RCC 7860 (cell line): Measurements from ENCODE around the gene AHNAK2.
"Not testable (repeated sequence)": the region's sequence is repeated elsewhere in the genome, so short reads cannot be mapped to it uniquely, and the experiment has no call there.

Source experiments
- DNase-seq: peaks from one replicate; pipeline ENCODE4 v3.0.0-alpha.2; 2015; ENCODE audit warnings: low spot score
- FAIRE-seq: peaks from 2 replicates; lab custom pipeline; 2012; peaks lifted over from hg19 to GRCh38; lab: Jason Lieb, UNC

The AHNAK2 gene

DNA sequence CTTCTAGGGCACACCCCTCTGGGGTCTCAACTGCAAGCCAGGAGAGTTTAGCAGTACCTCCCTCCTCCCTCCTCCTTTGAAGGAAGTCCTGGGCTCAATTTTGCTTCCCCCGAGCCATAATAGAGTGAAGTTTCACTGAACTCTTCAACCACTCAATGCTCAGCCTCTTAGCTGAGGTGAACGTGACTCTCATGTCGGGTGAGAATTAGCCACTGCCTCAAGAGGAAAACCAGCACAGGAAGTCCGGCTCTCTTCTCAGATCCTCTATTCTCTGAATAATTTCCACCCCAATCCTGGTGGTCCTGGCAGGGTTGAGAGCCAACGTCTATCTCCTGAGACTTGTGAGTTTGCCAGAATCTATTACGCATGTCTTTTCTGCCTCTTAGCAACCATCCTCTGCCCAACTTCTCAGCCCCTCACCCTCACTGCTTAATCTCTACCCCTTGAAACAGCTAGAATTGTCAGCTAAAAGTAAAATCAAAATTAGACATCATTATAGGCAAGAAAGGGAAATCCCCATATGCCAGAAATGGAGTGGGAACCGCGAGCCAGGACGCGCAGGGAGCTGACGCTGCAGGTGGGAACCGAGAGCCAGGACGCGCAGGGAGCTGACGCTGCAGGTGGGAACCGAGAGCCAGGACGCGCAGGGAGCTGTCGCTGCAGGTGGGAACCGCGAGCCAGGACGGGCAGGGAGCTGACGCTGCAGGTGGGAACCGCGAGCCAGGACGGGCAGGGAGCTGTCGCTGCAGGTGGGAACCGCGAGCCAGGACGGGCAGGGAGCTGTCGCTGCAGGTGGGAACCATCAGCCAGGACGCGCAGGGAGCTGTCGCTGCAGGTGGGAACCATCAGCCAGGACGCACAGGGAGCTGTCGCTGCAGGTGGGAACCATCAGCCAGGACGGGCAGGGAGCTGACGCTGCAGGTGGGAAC lies 73.3 kb downstream of the AHNAK2 start:
- DNase-seq, FAIRE-seq: not testable (repeated sequence)

DNA sequence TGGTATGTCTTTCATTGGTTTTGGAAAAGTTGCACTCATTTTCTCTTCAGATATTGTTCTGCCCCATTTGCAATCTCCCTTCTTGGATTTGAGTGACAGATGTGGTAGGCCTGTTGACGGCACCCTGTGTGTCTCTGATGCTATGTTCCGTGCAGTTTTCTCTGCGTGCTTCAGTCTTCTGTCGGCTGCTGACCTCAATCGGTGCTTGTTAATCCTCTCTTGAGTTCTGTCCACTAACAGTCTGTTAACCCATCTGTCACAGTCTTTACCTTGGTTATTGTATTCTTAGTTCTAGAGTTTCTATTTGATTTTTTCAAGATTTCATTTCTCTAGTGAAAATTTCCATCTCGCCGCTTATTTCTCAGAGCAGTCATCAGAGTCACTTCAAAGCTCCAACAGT lies 74.2 kb downstream of the AHNAK2 start:
- FAIRE-seq = no peak

DNA sequence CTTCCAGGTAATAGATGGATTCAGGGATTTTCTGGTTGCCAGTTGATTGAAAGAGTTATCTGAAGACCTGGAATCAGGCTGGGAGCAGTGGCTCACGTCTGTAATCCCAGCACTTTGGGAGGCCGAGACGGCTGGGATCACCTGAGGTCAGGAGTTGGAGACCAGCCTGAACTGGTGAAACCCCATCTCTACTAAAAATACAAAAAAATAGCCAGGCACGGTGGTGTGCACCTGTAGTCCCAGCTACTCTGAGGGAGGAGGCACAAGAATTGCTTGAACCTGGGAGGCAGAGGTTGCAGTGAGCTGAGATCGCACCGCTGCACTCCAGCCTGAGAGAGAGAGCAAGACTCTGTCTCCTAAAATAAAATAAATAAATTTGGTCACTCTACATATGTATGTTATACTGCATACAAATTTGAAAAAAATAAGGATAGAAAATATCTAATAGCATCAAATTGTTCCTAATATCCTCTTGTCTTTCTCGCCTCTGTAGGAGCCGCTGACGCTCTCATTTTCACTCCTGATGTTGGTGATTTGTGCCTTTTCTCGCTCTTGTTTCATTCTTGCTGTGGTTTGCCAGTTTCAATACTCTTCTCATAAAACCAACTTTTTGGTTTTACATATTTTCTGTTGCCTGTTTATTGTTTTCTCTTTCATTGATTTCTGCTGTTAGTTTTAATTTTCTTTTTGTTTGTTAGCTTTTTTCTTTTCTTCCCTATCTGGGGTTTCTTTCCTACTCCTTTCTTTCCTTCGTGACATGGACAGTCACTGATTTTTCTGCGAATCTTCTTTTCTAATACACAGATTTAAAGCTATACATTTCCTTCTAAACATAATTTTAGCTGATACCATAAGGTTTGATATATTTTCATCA lies 77.3 kb downstream of the AHNAK2 start:
- FAIRE-seq (no peak), DNase-seq (no peak)

More for the DNA sequence above, 74.2 kb downstream of the AHNAK2 start:
- DNase-seq = no peak

DNA sequence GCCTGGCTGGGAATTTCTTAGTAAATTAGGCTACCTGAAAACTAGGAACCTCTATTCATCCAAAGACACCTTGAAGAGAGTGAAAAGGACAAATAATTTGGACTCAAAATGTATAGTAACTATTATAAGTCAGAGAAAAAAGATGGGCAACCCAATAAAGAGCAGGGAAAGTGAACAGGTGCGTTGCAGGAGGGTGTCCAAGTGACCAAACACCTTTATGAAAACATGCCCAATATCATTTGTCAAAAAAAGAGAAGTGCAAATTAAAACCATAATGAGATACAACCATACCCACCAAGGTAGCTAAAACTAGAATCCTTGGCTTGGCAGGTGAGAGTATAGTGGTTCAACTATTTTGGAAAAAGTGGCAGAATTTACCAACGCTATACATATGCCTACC lies 78.4 kb downstream of the AHNAK2 start:
- DNase-seq = no peak
- no peak for FAIRE-seq

DNA sequence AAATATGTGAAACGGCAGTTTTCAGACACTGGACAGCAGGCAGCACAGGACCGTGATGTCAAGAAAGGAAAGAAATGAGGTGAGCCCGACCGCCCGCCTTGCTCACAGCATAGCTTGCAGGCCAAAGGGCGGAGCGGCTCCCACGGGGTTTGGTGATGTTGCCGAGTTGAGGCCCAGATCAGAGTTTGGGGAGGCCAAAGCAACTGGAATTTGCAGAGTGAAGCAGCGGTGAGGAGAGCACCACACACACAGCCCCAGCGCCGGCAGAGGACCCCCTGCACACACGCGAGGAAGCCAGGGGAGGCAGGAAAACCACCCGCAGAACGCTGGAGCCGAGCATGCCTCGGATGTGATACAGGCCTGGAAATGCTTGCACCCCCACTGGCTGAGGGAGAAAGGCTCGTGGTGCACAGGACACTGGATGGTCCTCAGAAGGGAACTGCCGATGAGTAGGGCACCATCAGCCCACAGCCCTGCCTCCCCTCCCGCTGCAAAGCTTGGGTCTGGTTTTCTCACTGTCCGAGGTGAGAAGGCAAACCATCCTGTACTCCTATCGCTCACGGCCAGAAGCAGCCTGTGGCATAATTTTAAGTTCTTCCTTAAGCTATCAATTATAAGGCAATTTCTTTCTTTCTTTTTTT lies 79.2 kb downstream of the AHNAK2 start:
- FAIRE-seq (no peak), DNase-seq (no peak)

GRCh38 chr14:104898195-104898558 lies 80.0 kb downstream of the AHNAK2 start:
- DNase-seq (no peak), FAIRE-seq (no peak)

DNA sequence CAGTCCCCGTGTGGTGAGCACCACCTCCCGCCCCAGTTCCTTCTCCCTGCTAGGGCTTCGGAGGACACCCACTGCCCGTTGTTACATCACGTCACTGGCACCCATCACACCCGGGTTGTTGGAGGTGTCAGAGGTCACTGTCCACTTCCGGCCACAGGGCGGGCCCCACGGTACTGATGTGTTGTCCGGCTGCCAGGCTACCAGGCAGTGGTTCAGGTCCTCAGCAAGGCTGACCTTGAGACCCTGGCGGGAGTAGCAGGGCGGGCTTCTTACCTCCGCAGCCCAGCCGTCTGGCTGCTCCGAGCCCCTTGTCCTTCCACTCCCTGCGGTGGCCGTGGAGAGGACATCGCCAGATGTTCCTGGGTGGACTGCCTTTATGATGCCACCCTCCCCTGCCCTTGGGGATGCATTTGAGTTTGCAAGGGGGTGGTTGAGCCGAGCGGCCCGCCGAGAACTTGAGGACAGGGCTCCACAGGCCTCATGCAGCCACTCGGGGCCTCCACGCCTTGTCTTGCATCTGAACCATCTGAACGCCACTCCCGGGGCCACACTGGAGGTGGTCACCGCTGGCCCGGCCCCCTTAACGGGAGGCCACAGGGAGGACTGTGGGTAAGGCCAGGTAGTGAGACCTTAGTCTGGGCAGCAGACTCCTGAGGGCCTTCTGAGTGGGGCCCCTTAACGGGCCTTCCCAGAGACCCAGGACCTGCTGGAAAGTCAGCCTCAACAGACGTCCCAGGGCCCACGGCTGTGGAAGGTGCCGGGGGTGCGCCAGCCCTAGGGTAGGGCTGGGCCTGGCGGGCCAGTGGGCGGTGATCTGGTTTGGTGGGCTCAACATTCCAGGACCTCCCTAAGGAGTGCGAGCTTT lies 80.6 kb downstream of the AHNAK2 start:
- no peak for FAIRE-seq

GRCh38 chr14:104895786-104896661 lies 82.2 kb downstream of the AHNAK2 start:
- no peak for DNase-seq
- no peak for FAIRE-seq

More for the DNA sequence above, 80.6 kb downstream of the AHNAK2 start:
- DNase-seq = no peak

DNA sequence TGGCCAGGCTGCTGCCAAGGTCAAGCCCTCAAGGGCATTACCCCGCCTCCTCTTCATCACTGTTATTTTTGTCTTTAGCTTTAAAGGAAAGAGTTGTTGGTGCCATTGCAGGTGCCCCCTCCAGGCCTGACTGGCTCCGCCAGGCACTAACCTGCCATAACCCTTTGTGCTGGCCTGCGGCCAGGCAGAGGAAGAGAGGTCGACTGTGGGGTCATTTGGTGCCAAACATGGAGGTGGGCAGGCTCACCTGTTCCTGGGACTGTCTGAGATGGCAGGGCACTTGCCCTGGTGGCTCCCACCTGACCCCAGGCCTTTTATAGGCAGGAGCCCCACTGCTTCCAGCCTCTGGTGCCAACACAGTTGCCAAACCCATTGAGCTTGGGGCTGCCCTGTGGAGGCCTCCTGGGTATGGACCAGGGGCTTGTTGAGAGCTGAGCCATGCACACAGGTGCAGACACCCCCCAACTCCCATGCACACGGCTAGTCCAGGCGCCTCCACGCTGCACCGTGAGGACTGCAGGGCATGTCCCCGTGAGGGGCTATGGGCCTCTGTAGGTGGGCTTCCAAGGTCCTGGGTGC lies 82.9 kb downstream of the AHNAK2 start:
- DNase-seq (no peak), FAIRE-seq (no peak)

GRCh38 chr14:104894331-104895206 lies 83.6 kb downstream of the AHNAK2 start:
- FAIRE-seq = no peak
- no peak for DNase-seq

- FAIRE-seq (no peak), DNase-seq (no peak)
Measured at GRCh38 chr14:104893435-104894207, 84.6 kb downstream of the AHNAK2 start.

DNA sequence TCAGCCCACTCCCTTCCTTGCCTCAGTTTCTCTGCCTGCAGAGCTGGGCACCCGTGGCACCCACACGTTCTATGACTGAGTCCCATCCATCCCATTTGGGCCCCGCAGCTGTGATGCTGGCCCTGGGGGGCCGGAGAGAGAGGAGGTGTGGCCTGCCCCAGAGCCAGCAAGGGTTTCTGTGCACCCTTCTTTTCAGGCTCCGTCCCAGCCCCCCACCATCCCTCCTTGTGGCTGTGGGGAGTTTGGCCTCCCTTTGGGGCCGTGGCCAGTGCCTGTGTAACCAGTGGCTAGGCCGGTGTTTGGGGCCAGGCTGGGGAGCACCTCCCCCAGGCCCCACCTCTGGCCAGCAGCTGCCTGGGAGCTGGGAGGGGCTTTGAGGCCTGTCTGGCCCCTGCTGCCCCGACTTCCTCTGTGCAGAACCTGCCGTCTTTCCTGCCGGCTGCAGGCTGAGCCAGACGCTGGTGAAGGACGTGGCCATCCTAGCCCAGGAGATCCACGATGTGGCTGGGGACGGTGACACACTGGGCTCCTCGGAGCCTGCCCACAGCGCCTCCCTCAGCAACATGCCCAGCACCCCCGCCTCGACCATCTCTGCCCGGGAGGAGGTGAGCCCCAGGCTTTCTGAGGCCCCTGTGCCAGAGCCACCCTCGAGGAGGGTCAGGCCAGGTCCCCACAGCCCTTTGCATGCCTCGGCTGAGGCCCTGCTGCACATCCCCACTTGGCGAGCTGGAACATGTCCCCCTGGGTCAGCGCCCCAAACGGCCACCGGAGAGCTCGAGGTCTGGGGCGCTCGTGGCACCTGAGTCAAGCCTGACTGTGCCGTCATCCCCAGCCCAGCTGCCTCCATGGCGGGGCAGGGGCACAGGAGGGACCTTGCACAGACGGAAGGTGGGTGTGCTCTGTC lies 85.4 kb downstream of the AHNAK2 start:
- DNase-seq = no peak
- no peak for FAIRE-seq

- DNase-seq = no peak
- FAIRE-seq = no peak
Measured at GRCh38 chr14:104891664-104892530, 86.3 kb downstream of the AHNAK2 start.

DNA sequence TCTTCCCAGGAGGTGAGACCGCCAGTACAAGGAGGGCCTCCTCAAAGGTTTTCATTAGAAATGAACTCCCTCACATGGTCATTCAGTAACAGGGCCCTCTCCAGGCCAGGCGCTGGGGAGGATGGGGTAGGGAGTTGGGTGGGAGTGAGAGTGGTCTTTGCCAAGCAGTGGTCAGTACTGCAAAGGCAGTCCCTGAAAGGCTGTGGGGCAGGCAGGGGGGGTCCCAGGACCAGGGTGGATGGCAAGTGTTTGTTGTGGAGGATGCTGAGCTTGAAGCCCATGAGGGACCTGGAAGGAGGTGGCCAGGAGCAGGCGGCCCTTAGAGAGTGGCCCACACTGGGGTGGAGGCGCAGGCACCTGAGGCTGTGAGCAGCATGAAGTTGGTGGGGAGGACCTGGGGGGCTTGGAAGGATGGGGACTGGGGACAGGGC lies 87.0 kb downstream of the AHNAK2 start:
- DNase-seq = no peak
- no peak for FAIRE-seq

DNA sequence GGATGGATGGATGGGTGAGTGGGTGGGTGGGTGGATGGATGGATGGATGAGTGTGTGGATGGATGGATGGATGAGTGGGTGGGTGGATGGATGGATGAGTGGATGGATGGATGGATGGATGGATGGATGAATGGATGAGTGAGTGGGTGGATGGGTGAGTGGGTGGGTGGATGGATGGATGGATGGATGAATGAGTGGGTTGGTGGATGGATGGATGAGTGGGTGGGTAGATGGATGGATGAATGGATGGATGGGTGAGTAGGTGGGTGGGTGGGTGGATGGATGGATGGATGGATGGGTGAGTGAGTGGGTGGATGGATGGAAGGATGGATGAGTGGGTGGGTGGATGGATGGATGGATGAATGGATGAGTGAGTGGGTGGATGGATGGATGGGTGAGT lies 87.9 kb downstream of the AHNAK2 start:
- DNase-seq, FAIRE-seq: not testable (repeated sequence)
